ENCODE measurements around the gene RBPJL. TPM values are rescaled to one million over a fixed set of nuclear protein-coding genes. Genes with fewer than 3 reads are reported as not detected.
A peak's percentile ranks its signal among the peaks of the same experiment; 100 is the strongest.
"Not testable (repeated sequence)": the region's sequence is repeated elsewhere in the genome, so short reads cannot be mapped to it uniquely, and the experiment has no call there.

Gene RBPJL
- total RNA-seq, 1 experiment from 2014 or later = not detected

DNA sequence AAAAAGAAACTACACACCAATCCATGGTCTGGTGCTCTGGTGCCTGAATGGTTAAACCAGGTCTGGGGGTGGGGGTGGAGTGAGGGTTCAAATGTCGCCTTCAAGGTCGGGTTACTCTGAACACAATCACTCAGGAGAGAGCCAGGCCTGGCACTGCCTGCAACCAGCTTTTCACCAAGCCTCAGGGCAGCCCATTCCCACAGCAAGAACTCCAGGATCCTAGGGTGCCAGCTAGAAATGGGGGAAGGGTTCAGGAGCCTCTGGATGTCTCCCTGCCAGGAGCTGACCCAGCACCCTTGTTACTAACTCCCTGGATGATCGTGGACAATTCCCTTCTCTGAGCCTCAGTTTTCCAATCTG, 34.9 kb downstream of the RBPJL start:
- DNase-seq (ENCODE audit: extremely low read depth, low read depth) = no peak

- no peak for DNase-seq (ENCODE audit: extremely low read depth, low read depth)
These were observed 35.6 kb downstream of the RBPJL start for GRCh38 chr20:45341939-45342854.

DNA sequence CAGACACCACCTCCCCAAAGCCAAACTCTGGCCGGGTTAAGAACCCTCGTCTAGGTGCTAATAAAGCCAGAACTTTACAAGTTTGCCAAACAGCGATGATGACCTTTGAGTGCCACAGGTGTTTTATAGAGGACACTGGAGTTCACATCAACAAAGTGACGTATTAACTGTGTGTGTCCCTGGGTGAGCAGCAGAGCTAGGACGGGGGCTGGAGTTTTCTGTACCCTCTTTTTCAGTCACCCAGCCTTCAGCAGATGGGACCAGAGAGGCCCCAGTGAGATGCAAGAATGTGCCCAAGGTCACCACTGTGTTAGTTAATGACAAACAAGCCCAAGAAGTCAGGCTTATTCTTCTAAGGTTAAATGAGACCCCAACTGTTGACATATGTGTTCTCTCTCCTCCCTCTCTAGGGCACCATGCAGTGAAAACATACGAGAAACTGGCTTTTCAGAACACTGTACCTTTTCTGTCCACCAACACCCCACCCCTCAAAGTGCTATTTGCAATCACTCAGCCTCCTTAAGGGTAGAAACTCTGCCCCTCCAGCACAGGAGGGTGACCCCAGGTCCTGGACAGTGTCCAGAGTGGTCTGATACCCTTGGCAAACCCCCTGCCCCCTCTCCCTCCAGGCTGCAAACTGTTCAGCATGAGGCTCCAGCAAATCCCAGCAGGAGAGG, 36.4 kb downstream of the RBPJL start:
- no peak for DNase-seq (ENCODE audit: extremely low read depth, low read depth)

- no peak for DNase-seq (ENCODE audit: extremely low read depth, low read depth)
These were observed 37.0 kb downstream of the RBPJL start for GRCh38 chr20:45343532-45344167.

- DNase-seq (ENCODE audit: extremely low read depth, low read depth) = peak; percentile 49
These were observed 37.7 kb downstream of the RBPJL start for GRCh38 chr20:45344168-45344860.

- DNase-seq (ENCODE audit: extremely low read depth, low read depth) = no peak
These were observed 38.7 kb downstream of the RBPJL start for GRCh38 chr20:45345104-45345936.

GRCh38 chr20:45346291-45346718, 39.7 kb downstream of the RBPJL start:
- no peak for DNase-seq (ENCODE audit: extremely low read depth, low read depth)

GRCh38 chr20:45346851-45347250, 40.2 kb downstream of the RBPJL start:
- no peak for DNase-seq (ENCODE audit: extremely low read depth, low read depth)

DNA sequence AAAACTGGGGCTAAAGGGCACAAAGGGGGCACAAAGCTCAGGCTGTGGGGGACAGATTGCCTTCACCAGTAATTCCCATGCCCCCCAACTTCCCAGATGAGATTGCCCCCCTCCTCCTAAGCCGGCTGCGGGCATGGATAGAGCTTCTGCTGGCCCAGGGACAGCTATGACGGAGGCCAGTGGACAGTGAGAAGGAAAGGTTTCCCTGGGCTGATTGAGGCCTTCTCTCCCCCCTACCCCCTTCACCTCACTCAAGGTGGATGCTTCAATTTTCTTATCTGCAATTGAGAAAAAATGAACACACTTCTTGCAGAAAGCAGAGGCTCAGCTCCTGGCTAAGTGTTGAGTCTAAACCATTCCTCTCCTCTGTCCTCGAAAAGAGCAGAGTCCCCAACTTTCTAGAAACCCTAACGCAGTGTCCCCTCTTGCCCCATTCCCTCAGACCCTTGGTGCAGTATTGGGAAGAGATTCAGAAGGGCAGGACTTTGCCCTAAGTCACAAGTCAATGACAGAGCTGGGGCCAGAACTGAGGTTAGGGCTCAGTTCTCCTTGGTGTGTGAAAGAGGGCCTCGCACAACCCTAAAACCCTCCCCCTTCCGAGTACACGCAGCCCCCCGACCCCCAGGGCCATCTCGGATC, 40.8 kb downstream of the RBPJL start:
- DNase-seq (ENCODE audit: extremely low read depth, low read depth) = no peak

GRCh38 chr20:45347936-45348778, 41.5 kb downstream of the RBPJL start, which contains the start of gene SDC4:
Gene SDC4 (minus strand): TSS chr20:45348424. CDS start chr20:45348384, 40 bp downstream.
- DNase-seq (ENCODE audit: extremely low read depth, low read depth) = peak; percentile 45

DNA sequence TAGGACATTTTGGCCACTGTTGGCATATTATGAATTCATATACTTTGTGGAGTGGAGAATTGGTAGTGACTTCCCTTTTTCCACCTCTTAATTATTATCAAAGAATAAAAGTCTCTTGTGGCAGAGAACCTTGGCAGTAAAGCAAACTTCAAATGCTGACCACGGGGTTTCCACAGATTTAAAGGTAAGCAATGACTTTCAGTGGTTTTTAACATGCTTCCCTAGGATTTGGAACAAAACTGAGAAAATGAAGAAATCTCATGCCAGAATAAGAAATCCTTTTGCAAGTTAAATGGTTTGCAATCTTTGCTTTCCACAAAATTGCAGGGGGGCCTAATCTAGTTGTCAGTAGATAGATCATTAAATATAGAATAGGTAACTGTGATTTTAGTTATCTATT, 43.6 kb downstream of the RBPJL start:
- no peak for DNase-seq (ENCODE audit: extremely low read depth, low read depth)

GRCh38 chr20:45350795-45351194, 44.2 kb downstream of the RBPJL start:
- DNase-seq (ENCODE audit: extremely low read depth, low read depth) = not testable (repeated sequence)

DNA sequence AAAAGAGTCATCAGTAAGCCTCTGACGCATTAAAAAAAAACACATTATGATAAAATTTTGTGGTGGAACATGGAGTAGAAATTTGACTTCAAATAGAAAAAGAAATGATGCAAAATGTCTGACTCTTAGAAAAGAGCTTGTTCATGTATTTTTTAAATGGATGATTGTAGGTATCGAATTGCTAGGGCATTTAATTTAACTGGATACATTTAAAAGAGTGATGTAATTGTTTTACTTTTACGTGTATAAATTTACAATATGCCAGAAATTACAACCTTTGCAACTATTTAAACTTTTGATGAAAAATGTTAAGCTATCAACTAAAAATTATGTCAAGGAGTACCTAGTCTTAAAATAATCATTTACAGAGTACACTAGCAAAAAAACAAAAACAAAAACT, 46.1 kb downstream of the RBPJL start:
- DNase-seq (ENCODE audit: extremely low read depth, low read depth) = no peak

GRCh38 chr20:45353746-45354145, 47.1 kb downstream of the RBPJL start:
- no peak for DNase-seq (ENCODE audit: extremely low read depth, low read depth)

DNA sequence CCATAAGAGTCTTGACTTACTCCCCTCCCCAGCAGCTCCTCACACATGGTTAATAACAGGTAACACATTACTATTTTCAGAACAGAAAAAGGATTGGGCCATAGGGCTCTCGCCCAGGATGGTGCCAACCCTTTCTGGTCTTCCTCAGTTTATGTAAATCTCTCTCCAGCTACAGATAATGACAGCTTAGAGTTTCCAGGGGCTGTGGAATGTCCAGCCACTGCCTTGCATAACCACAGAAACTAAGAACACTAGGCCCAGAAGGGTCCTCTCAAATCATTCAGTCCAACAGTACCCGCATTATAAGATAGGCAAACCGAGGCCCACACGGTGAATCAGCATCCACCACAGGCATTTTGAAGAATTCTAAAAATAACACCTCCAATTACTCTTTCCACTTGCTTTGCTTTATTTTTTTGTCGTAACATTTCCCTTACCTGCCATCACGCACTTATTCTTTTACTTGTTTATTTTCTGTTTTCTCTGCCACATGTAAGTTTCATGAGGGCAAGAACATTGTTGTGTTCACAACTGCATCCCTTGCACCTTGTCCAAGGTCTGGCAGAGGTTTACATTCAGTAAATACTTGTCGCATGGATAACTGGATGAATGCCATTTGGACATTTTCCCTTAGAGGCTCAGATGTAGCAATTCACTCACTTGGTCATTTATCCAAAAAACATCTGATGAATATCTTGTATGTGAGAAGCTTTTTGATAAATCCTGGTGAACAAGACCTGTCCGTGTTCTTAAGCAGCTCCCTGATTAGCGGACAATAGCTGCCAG, 48.0 kb downstream of the RBPJL start:
- no peak for DNase-seq (ENCODE audit: extremely low read depth, low read depth)

DNA sequence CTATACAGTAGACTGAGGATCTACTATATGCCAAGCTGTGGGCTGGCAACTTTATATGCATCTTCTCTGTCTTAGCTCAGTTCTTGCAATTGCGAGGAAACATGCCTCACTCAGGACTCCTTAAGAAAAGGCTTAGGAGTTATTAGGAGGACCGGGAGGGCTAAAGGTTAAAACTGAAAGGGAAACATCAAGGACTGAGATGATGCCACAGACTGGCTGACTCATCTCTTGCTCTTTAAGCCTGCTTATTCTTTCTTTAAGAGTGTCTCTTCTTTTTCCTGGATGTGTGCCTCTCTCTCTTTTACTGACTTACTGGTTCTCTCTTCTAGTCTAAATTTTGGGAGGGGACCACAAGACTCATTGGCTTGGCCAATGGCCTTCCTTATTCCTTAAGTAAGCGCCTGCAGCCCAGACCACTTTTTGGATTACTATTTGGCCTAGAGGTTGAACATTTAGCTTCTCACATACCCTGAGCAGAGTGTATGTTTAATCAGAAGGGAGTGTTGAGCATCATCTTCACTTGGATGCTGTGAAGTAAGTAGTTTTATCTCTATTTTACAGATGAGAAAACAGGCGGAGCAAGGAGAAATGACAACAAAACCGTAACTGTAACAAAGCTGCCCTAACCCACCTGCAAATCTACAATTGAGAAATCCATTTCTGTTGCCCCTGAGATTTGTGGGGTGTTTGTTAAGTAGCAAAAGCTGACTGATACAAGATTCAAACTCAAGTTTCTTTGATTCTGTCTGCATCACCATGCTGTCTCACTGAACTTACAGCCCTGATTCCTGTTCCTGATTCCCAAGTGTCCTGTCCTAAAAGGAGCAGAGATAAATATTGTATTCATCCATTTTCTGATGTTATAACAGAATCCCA, 48.8 kb downstream of the RBPJL start:
- DNase-seq (ENCODE audit: extremely low read depth, low read depth) = no peak
